CMK (cell line): ENCODE results near the gene BTN3A1.

Source experiments
- DNase-seq: peaks from one replicate; pipeline ENCODE4 v3.0.0-alpha.2; 2010; ENCODE audit warnings: low read depth

BTN3A1 gene

GRCh38 chr6:26379740-26380139, 22.3 kb upstream of the BTN3A1 start:
- no peak for DNase-seq

DNA sequence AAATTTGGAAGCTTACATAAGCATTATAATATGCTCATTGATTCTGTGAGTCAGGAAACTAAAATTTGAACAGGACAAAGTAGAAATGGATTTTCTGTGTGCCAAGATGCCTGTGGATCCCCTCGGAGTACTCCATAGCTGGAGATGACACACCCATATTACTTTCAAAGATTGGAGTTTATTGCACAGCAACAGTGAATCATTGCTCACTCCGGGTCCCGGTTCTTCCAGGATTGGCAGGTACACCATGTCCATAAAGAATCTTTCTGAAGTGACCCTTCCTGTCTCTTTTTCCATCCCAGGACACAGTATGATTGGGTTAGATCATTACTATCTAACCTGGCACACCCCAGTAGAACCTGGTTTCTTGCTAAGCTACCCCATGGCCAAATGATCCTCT, 21.8 kb upstream of the BTN3A1 start:
- no peak for DNase-seq

- no peak for DNase-seq
These were observed 20.0 kb upstream of the BTN3A1 start for GRCh38 chr6:26382121-26382520.

- no peak for DNase-seq
These were observed 18.3 kb upstream of the BTN3A1 start for GRCh38 chr6:26383624-26384417.

DNA sequence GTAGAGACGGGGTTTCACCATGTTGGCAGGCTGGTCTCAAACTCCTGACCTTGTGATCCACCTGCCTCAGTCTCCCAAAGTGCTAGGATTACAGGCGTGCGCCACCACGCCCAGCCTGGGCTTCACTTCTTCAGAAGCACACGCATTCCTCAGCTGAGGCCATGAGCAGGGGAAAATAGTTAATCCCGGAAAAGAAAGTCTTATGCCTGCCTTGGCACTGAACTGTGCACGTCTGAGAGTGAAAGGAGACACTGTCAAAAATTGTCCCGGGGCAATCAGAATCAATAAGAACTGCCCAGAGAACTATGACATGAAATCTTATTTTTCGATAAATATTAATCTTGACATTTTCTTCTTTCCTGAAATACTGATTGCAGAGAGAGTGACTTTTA, 16.3 kb upstream of the BTN3A1 start:
- no peak for DNase-seq

GRCh38 chr6:26387565-26387964, 14.5 kb upstream of the BTN3A1 start:
- no peak for DNase-seq

GRCh38 chr6:26388014-26388413, 14.1 kb upstream of the BTN3A1 start:
- DNase-seq = no peak

GRCh38 chr6:26388441-26388840, 13.6 kb upstream of the BTN3A1 start:
- no peak for DNase-seq

DNA sequence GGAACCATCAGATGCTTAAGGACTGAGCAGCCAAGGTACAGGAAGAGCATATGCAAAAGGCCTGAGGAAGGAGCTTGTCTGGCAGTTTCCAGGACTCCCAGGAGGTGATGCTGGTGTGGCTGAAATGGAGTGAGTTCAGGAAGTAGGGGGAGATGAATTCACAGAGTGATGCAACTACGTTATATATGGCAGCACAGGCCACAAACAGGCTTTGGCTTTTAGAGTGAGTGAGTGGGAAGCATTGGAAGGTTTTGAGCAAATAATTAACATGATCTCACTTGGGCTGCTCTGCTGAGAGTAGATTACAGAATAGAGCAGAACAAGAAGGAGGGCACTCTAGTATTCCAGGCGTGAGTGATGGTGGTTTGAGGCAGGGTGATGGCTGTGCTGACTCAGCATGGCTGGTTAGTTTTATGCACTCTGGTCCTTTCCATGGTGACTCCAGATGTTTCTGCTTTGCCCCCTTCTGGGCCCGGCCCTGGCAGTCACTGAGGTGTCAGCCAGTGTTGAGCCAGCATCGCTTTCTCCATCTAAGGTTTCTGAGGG, 12.7 kb upstream of the BTN3A1 start:
- no peak for DNase-seq

GRCh38 chr6:26390531-26390930, 11.5 kb upstream of the BTN3A1 start:
- no peak for DNase-seq

DNA sequence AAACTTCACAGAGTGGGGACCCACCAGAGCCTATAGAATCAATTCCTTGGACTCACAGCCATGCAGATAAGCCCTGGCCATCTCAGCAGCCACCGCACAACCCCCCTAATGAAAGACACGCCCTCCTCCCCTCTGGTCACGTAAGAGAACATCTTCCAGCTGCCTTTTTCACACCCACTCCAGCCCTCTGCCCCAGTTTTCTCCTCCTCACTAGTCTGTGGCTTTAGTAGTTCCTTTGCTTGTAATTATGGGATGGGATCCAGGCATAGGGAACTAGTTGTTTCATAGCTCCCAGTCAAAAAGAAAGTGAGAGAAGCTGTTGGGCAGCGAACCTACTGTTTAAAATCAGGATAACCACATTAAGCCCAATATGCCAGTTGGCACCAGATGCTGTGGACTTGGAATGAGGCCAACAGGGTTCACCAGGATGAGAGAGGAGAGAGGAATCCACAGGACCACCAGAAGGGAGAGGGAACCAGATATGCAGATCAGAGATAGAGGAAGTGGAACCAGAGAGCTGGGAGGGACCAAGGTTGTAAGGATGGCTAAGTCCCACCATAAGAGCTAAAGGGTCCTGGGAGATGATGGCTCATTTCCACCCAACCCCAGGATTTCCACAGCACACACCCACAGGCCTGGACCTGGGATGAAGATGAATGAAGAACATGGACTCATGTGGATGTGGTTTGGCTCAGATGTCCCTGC, 9.0 kb upstream of the BTN3A1 start:
- no peak for DNase-seq

DNA sequence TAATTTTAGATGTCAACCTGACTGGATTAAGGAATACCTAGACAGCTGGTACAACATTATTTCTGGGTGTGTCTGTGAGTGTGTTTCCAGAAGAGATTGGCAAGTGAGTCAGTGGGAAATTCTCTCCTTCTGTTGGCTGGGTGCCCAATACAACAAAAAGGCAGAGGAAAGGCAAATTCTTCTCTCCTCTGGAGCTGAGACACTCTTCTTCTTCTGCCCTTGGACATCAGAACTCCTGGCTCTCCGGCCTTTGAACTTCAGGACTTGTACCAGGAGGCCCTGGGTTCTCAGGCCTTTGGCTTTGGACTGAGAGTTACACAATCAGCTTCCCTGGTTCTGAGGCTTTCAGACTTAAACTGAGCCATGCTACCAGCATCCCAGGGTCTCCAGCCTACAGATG, 7.8 kb upstream of the BTN3A1 start:
- no peak for DNase-seq

DNA sequence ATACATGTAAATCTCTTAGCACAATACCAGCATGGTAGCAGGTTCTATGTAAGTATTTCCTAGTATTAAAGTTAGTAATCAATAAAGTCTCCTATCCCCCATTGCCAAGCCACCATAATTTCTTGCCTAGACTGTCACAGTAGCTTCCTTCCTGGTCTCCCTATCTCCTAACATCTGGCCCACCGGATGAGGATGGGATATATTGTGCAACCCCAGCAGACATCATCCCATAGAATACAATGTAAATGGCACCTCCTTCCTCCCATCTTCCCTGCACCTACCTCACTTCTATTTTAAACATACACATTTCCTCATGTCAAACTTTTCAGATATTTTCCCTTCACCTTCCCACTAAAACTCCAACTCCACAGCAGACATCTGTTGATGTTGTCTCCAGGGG, 3.5 kb upstream of the BTN3A1 start:
- DNase-seq = no peak

DNA sequence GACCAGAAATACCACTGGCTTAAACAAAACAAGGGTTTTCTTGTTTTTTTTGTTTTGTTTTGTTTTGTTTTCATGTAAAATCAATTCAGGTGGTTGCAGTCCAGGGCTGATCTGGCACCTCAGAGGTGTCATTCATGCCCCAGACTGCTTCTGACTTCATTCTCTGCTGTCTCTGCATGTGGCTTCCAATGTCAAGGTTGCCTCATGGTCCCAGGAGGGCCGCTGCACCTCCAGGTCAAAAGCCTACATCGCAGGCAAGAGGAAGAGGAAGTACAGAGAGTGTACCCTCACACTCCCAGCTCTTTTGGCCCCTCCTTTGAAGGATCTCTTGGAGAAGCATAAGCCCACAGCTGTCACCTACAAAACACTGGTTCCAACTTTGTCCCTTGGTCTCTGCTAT, 1.4 kb upstream of the BTN3A1 start:
- DNase-seq = no peak

DNA sequence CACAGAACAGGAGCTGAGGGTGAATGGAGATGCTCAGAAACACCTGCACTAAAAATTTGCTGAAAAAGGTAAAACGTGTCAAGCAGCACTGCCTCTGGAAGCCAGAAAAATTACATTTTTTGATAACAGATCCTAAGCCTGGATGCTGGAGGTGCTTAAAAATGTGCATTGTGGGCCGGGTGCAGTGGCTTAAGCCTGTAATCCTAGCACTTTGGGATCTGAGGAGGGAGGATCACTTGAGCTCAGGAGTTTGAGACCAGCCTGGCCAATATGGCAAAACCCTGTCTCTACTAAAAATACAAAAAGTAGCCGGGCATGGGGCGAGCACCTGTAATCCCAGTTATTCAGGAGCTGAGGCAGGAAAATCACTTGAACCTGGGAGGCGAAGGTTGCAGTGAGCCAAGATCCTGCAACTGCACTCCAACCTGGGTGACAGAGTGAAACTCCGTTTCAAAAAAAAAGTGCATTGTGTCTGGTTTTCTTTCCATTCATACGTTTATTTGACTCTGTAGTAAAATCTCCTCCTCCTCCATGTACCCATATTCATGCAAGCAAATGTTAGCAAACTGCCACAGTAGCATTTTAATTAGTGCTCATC, 587 bp upstream of the BTN3A1 start:
- DNase-seq = no peak

GRCh38 chr6:26403893-26404292, 1.8 kb downstream of the BTN3A1 start:
- DNase-seq = no peak

DNA sequence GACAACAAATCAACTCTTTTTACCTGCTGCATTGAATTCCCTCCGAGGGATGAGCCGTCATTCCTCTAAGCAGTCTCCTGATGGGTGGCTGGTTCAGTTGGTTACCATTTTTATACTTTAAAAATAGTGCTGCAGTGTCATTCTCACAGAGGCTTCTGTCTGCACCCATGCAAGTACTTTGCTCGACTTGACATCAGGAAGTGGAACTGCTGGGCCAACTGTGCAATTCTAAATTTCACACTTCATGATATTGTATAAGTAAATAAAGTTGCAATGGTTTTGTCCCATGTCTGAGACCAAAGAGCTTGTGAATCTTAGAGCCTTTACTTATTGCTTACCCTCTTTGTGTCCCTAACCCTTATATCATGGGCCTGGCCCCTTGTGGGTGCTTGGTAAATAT, 2.5 kb downstream of the BTN3A1 start:
- no peak for DNase-seq

- no peak for DNase-seq
These were observed 7.0 kb downstream of the BTN3A1 start for GRCh38 chr6:26408828-26409730.

DNA sequence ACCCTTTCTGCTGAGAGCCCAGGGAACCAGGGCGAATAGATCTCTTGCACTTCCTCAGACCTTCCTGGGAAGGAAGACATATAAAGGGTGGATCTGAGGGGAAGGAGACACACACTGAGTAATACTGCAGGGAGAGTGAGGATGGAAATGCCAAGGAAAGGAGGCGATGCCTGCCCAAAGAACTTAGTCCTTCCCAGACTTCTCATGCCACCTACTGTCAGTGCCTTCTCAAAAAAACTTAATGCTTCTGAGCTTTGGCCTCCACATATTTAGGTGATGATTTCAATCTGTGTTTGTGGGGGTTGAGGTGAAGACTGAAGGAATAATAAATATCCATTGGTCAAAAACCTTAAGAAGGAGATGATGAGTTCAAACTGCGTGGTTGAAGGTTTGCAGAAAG, 9.7 kb downstream of the BTN3A1 start:
- no peak for DNase-seq

DNA sequence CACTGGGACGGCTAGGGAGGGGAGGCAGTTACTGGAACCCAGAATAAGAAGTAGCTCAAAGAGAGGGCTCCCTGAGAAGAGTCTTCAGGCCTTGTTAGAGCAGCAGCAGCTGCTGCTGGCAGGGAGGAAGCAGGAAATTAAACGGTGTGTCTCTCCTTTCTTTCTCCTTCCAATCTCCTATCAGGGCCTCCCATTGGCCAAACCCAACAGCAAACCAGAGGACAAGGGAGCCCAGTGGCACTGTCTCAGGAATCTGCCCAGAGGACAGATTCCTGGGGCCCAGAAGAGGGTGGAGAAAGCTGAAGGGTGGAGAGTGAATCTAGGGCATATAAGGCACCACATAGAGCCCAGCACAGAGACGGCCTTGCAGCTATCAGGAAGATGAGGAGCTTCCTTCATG, 10.2 kb downstream of the BTN3A1 start:
- DNase-seq = no peak

DNA sequence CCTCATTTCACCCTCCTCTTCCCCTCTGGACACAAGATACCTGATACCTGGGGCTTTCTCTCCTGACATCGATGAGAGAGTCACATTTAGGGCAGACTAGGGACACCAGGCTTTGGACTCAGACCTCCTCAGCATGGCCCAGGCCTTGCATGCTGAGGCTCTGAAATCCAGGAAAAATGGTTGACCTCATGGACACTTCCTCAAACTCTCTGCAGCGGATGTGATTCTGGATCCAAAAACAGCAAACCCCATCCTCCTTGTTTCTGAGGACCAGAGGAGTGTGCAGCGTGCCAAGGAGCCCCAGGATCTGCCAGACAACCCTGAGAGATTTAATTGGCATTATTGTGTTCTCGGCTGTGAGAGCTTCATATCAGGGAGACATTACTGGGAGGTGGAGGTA, 10.9 kb downstream of the BTN3A1 start:
- no peak for DNase-seq

DNA sequence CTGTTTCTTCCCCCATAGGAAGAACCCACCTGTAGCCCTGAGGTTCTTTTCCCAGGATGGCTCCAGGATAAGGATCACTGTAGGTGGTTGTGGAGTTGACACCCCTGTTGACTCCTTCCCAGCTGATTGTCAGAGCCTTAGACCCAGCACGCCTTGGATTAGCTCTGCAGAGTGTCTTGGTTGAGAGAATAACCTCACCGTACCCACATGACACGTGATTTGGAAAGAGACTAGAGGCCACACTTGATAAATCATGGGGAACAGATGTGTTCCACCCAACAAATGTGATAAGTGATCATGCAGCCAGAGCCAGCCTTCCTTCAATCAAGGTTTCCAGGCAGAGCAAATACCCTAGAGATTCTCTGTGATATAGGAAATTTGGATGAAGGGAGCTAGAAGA, 12.2 kb downstream of the BTN3A1 start:
- DNase-seq = no peak
